GM23338 (cell line): ENCODE measurements around the gene HSPB8. TPM values are rescaled to one million over a fixed set of nuclear protein-coding genes. Genes with fewer than 3 reads are reported as not detected.

Experiments
- polyA plus RNA-seq: library from polyadenylated mRNA; unstranded; fragments of >200 nt; fragmentation: Nextera tagmentation; extraction: Ambion mirVana; gene quantifications from 2 replicates; pipeline ENCODE4 v1.2.1, GENCODE V29; 2016
- total RNA-seq: library from RNA; depleted of rRNA; stranded (reverse); fragments of >200 nt; shearing (Covaris generic); gene quantifications from 2 replicates; pipeline ENCODE4 v1.2.3, GENCODE V29; 2014; rRNA removed

The HSPB8 gene
- total and polyA plus RNA-seq, 2 experiments from 2014 or later = 3.5 to 4.8 TPM

Other genes starting within 250 kb of the HSPB8 start
- 0.63 and 0.93 TPM in 2 replicates for gene SRRM4, start 197.4 kb upstream of the HSPB8 start, total RNA-seq
- gene SRRM4, start 197.4 kb upstream of the HSPB8 start, polyA plus RNA-seq = 0.53 and 0.61 TPM in 2 replicates
- not detected in 2 replicates for gene CCDC60, start 155.8 kb downstream of the HSPB8 start, total RNA-seq
- 0.53 TPM in 1 of 2 replicates, not detected in the other for gene CCDC60, start 155.8 kb downstream of the HSPB8 start, polyA plus RNA-seq